HEK293 (cell line): ENCODE results near the gene DEF6.

Experiments used
- CTCF ChIA-PET: fragments of 350-600 bp; formaldehyde crosslinking; extraction: SDS; loops from one replicate; lab custom pipeline; 2021; ENCODE audit warnings: antibody characterized with exemption; lab: Yijun Ruan, JAX
- POLR2A ChIA-PET: fragments of 300-600 bp; formaldehyde crosslinking; extraction: SDS; loops from one replicate; lab custom pipeline; 2020; ENCODE audit warnings: antibody characterized with exemption, inconsistent platforms; lab: Yijun Ruan, JAX
- H3K27ac ChIP-seq: fragments of 200-500 bp; sonication (Bioruptor generic); 2 replicates; pipeline ENCODE4 v1.5.1; 2014; ENCODE audit warnings: low read depth, low read length, control low read depth, inconsistent platforms; ENCODE audit errors: extremely low read depth
- H3K36me3 ChIP-seq, 2 experiments: fragments of 200-500 bp in 1 of 2; sonication (Bioruptor generic) in 1 of 2; 1 replicate in 1 of 2; 2 replicates in 1 of 2; pipeline ENCODE4 v1.5.1; 2014 to 2017; ENCODE audit warnings: inconsistent platforms in 2 of 2, low read length in 2 of 2; ENCODE audit not compliant: control insufficient read depth in 2 of 2, insufficient read depth in 1 of 2
- H3K4me1 ChIP-seq: fragments of 200-500 bp; sonication (Bioruptor generic); 2 replicates; pipeline ENCODE4 v1.5.1; 2014; ENCODE audit warnings: mild to moderate bottlenecking, low read length, inconsistent platforms; ENCODE audit not compliant: control insufficient read depth, insufficient read depth
- H3K4me3 ChIP-seq: 2 replicates; pipeline ENCODE4 v1.5.1; 2011; ENCODE audit warnings: low read depth, mild to moderate bottlenecking, control low read depth, low read length, moderate library complexity
- H3K9me3 ChIP-seq: fragments of 200-500 bp; sonication (Bioruptor generic); 2 replicates; pipeline ENCODE4 v1.5.1; 2014; ENCODE audit warnings: low read depth, low read length, inconsistent platforms; ENCODE audit not compliant: control insufficient read depth, insufficient read depth
- HIC1 ChIP-seq: fragments of 450-650 bp; formaldehyde crosslinking; IDR thresholded peaks from 2 replicates; pipeline ENCODE4 v1.5.1; 2016; ENCODE audit warnings: missing biosample characterization, missing genetic modification characterization
- KLF1 ChIP-seq: fragments of 450-650 bp; formaldehyde crosslinking; IDR thresholded peaks from 2 replicates; pipeline ENCODE4 v1.5.1; 2016; ENCODE audit warnings: missing biosample characterization, missing genetic modification characterization
- KLF9 ChIP-seq: fragments of 450-650 bp; formaldehyde crosslinking; IDR thresholded peaks from 2 replicates; pipeline ENCODE4 v1.5.1; 2016; ENCODE audit warnings: missing biosample characterization, missing genetic modification characterization, low read depth
- PATZ1 ChIP-seq: fragments of 450-650 bp; formaldehyde crosslinking; IDR thresholded peaks from 2 replicates; pipeline ENCODE4 v1.5.1; 2016; ENCODE audit warnings: missing biosample characterization, missing genetic modification characterization
- PBX3 ChIP-seq: sonication (generic); formaldehyde crosslinking; IDR thresholded peaks from 2 replicates; pipeline ENCODE4 v1.8.1; 2022; ENCODE audit warnings: mild to moderate bottlenecking, moderate library complexity, missing genetic modification reagents
- SALL2 ChIP-seq: fragments of 450-650 bp; formaldehyde crosslinking; IDR thresholded peaks from 2 replicates; pipeline ENCODE4 v1.5.0; 2017; ENCODE audit warnings: missing biosample characterization, mild to moderate bottlenecking, missing genetic modification characterization, borderline replicate concordance
- TCF7L2 ChIP-seq: IDR thresholded peaks from 2 replicates; pipeline ENCODE4 v1.6.1; 2011; ENCODE audit warnings: low read depth, mild to moderate bottlenecking, inconsistent platforms, low read length, moderate library complexity, borderline replicate concordance
- ZBTB7A ChIP-seq: fragments of 450-650 bp; formaldehyde crosslinking; IDR thresholded peaks from 2 replicates; pipeline ENCODE4 v1.5.1; 2016; ENCODE audit warnings: low read depth, missing biosample characterization, missing genetic modification characterization
- ZIC2 ChIP-seq: fragments of 450-650 bp; formaldehyde crosslinking; IDR thresholded peaks from 2 replicates; pipeline ENCODE4 v1.5.1; 2016; ENCODE audit warnings: missing biosample characterization, missing genetic modification characterization
- ZNF138 ChIP-seq: fragments of 450-650 bp; formaldehyde crosslinking; IDR thresholded peaks from 2 replicates; pipeline ENCODE4 v1.5.1; 2016; ENCODE audit warnings: missing biosample characterization, missing genetic modification characterization, borderline replicate concordance
- ZNF292 ChIP-seq: fragments of 450-650 bp; formaldehyde crosslinking; IDR thresholded peaks from 2 replicates; pipeline ENCODE4 v1.5.1; 2016; ENCODE audit warnings: low read depth, missing biosample characterization, missing genetic modification characterization, borderline replicate concordance
- ZNF350 ChIP-seq: fragments of 450-650 bp; formaldehyde crosslinking; IDR thresholded peaks from 2 replicates; pipeline ENCODE4 v1.5.0; 2017; ENCODE audit warnings: missing biosample characterization, mild to moderate bottlenecking, missing genetic modification characterization
- ZNF555 ChIP-seq: fragments of 450-650 bp; formaldehyde crosslinking; conservative IDR thresholded peaks from 2 replicates; pipeline ENCODE4 v1.5.1; 2017; ENCODE audit warnings: missing biosample characterization, mild to moderate bottlenecking, missing genetic modification characterization, inconsistent platforms
- ZNF560 ChIP-seq: fragments of 450-650 bp; formaldehyde crosslinking; IDR thresholded peaks from 2 replicates; pipeline ENCODE4 v1.5.1; 2017; ENCODE audit warnings: missing biosample characterization, missing genetic modification characterization, borderline replicate concordance
- ZNF561 ChIP-seq: fragments of 450-650 bp; IDR thresholded peaks from 2 replicates; pipeline ENCODE4 v1.5.1; 2018; ENCODE audit warnings: missing biosample characterization, missing genetic modification characterization, borderline replicate concordance
- ZNF660 ChIP-seq: fragments of 450-650 bp; IDR thresholded peaks from 2 replicates; pipeline ENCODE4 v1.5.1; 2018; ENCODE audit warnings: missing biosample characterization, mild to moderate bottlenecking, missing genetic modification characterization
- ZNF701 ChIP-seq: fragments of 450-650 bp; formaldehyde crosslinking; IDR thresholded peaks from 2 replicates; pipeline ENCODE4 v1.5.1; 2016; ENCODE audit warnings: missing biosample characterization, missing genetic modification characterization
- ZNF776 ChIP-seq: fragments of 450-650 bp; formaldehyde crosslinking; IDR thresholded peaks from 2 replicates; pipeline ENCODE4 v1.5.0; 2017; ENCODE audit warnings: missing biosample characterization, missing genetic modification characterization, borderline replicate concordance
- ZNF792 ChIP-seq: fragments of 450-650 bp; formaldehyde crosslinking; IDR thresholded peaks from 2 replicates; pipeline ENCODE4 v1.5.1; 2016; ENCODE audit warnings: missing biosample characterization, missing genetic modification characterization
- TF ChIP-seq, protein P1 (sequence below): fragments of 450-650 bp; formaldehyde crosslinking; IDR thresholded peaks from 2 replicates; pipeline ENCODE4 v1.5.1; 2016; ENCODE audit warnings: missing biosample characterization, missing genetic modification characterization

DEF6 gene

DNA sequence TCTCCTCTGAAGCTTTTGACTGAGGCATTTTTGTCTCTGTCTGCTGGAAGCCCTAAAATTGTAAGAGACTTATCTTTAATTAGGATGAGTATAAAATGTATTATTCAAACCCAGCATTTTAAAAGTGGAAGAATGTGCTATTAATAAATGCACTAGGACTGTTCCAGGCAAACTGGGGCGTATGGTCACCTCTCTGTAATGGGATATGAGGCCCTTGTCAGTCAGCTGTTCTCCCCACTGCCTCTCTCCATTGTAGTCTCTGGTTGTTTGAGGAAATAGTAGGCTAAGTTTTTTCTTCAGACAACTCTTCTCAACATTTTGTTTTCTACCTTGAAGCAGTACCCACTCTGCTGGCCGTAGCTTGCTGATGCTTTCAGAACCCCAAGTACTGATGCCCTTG is 14.3 kb upstream of the DEF6 start (continued):
- no peak for TF ChIP-seq PATZ1 (tag by site-specific recombination)
- no peak for TF ChIP-seq ZNF561
- TF ChIP-seq, protein P1, sequence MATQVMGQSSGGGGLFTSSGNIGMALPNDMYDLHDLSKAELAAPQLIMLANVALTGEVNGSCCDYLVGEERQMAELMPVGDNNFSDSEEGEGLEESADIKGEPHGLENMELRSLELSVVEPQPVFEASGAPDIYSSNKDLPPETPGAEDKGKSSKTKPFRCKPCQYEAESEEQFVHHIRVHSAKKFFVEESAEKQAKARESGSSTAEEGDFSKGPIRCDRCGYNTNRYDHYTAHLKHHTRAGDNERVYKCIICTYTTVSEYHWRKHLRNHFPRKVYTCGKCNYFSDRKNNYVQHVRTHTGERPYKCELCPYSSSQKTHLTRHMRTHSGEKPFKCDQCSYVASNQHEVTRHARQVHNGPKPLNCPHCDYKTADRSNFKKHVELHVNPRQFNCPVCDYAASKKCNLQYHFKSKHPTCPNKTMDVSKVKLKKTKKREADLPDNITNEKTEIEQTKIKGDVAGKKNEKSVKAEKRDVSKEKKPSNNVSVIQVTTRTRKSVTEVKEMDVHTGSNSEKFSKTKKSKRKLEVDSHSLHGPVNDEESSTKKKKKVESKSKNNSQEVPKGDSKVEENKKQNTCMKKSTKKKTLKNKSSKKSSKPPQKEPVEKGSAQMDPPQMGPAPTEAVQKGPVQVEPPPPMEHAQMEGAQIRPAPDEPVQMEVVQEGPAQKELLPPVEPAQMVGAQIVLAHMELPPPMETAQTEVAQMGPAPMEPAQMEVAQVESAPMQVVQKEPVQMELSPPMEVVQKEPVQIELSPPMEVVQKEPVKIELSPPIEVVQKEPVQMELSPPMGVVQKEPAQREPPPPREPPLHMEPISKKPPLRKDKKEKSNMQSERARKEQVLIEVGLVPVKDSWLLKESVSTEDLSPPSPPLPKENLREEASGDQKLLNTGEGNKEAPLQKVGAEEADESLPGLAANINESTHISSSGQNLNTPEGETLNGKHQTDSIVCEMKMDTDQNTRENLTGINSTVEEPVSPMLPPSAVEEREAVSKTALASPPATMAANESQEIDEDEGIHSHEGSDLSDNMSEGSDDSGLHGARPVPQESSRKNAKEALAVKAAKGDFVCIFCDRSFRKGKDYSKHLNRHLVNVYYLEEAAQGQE, result no peak
- TF ChIP-seq ZNF138 (tag by site-specific recombination), result no peak
- TF ChIP-seq ZNF776, result no peak
- TF ChIP-seq ZBTB7A (tag by site-specific recombination), result no peak
- TF ChIP-seq ZNF701 (tag by site-specific recombination), result no peak
- no peak for TF ChIP-seq KLF9 (tag by site-specific recombination)
- TF ChIP-seq ZNF560 (tag by site-specific recombination), result no peak
- TF ChIP-seq, all 188 proteins: peak for 0

DNA sequence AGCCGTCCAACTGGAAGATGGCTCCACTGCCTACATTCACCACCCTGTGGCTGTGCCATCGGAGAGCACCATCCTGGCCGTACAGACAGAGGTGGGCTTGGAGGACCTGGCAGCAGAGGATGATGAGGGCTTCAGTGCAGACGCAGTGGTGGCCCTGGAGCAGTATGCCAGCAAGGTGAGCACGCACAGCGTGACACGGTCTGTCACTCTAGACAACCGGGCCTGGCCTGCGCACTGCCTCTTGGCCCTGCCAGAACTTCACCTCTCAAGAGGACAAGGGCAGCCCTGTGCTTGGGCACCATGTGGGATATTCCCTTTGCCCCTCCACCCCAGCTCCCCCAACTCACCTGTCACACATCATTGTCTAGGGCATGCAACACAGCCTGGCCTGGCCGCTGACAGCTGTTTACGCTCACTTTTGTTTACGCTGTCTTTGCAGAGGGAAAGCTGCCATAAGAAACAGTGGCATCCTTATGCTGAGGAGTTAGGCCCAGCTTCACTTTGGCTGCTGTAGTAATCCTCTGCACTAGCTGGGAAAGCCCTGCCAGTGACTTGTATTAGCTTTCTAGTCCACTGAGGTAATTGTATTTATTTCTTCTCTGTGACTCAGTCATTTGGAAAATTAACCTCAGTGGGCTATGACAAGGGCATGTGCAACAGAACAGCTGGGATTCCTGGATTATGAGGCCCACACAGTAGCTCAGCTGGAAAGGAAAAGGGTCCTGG is 9.8 kb upstream of the DEF6 start:
- H3K4me3 ChIP-seq, result no peak overlapping the region
- H3K27ac ChIP-seq, result no peak overlapping the region
- ChIA-PET POLR2A (interaction anchor here (1.1 to 1.9 kb wide), 2 partner anchors 11 to 29 kb away, joined by 3 to 6 read pairs; partner anchors contain the start of gene ZNF76), CTCF (interaction anchor here (0.7 to 1.5 kb wide), 3 partner anchors 9 to 40 kb away, joined by 3 to 5 read pairs (median 4); partner anchors contain the start of gene DEF6)
- H3K36me3 ChIP-seq, result peaks cover 17 to 90% of the 10 kb centered on the region in 2 experiments; a peak in 2 of 3 replicates
- no peaks in the 10 kb centered on the region for H3K4me1 ChIP-seq
- no peaks in the 10 kb centered on the region for H3K9me3 ChIP-seq
- TF ChIP-seq ZNF660, result no peak
- no peak for TF ChIP-seq PATZ1 (tag by site-specific recombination)
- TF ChIP-seq ZNF555, result no peak
- no peak for TF ChIP-seq KLF1 (tag by site-specific recombination)
- TF ChIP-seq ZNF792 (tag by site-specific recombination), result no peak
- TF ChIP-seq TCF7L2, result no peak
- TF ChIP-seq SALL2 (tag by site-specific recombination), result no peak
- TF ChIP-seq ZNF292 (tag by site-specific recombination), result no peak
- no peak for TF ChIP-seq ZNF350 (tag by site-specific recombination)
- TF ChIP-seq HIC1 (tag by site-specific recombination), result no peak
- TF ChIP-seq ZIC2 (tag by site-specific recombination), result no peak
- TF ChIP-seq PBX3 (CRISPR knock-in tag), result no peak
- TF ChIP-seq, protein P1, result no peak
